GM23248 (cell line): ENCODE data around the gene SLU7.

Experiments used
- EZH2 ChIP-seq: fragments of 200-600 bp; sonication (generic); IDR thresholded peaks from 2 replicates; pipeline ENCODE4 v1.6.1; 2018; ENCODE audit warnings: antibody characterized with exemption, mild to moderate bottlenecking; ENCODE audit not compliant: insufficient read depth, poor library complexity, severe bottlenecking
- EZH2phosphoT487 ChIP-seq: fragments of 200-600 bp; sonication (generic); IDR thresholded peaks from 2 replicates; pipeline ENCODE4 v1.6.1; 2018; ENCODE audit warnings: antibody characterized with exemption, moderate library complexity, mild to moderate bottlenecking, low read depth; ENCODE audit not compliant: insufficient read depth

- TF ChIP-seq EZH2 (no peak), EZH2phosphoT487 (no peak)
Observed at GRCh38 chr5:160399402-160400353, 19.2 kb downstream of the SLU7 start, which contains the start of gene FAM200C.
